ENCODE data around the gene RGS6. TPM values are rescaled to one million over a fixed set of nuclear protein-coding genes. Genes with fewer than 3 reads are reported as not detected.

Gene RGS6
- total RNA-seq, 2 donors from 2014 or later = 0.15 to 0.45 TPM

DNA sequence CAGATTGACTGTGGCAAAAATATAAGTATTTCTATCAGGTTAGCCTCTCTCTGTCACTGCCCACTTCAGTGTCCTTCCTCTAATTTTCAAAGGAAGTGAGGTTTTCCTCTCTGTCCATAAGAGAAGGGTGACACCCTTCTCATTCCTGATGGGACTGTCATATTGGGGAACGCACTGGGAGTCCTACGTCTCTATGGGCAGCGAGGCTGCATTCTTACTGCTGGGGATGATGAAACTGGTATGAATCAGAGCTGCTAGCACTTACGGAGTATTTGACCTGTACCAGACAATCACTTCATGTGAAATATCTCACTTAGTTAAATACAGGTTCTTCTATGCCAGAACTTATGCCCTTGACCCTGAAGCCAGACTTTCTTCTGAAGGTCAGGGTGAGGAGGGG, 525.4 kb downstream of the RGS6 start:
- Histone ChIP-seq H3K9ac (ENCODE audit: low read depth in 2 of 2, low read length in 2 of 2) (no peak overlapping the region), H3K4me3 (no peak overlapping the region), H3K9me3 (no peaks in the 10 kb centered on the region), H3K4me1 (no peaks in the 10 kb centered on the region), H3K36me3 (no peaks in the 10 kb centered on the region), H3K27me3 (no peaks in the 10 kb centered on the region), H3K27ac (no peak overlapping the region)
- DNase-seq = no peak
- intact Hi-C loops (cut with DNase I) = no loop called here
- TF ChIP-seq CTCF (IDR thresholded peaks at IDR 0.05) = no peak

- no peak for DNase-seq
- no peaks in the 10 kb centered on the region for H3K36me3 ChIP-seq
- no peak for TF ChIP-seq CTCF (IDR thresholded peaks at IDR 0.05)
- no peaks in the 10 kb centered on the region for H3K4me1 ChIP-seq
- H3K9ac ChIP-seq (ENCODE audit: low read depth in 2 of 2, low read length in 2 of 2) = no peak overlapping the region
- intact Hi-C loops (cut with DNase I) = no loop called here
- no peak overlapping the region for H3K27ac ChIP-seq
- no peaks in the 10 kb centered on the region for H3K27me3 ChIP-seq
- H3K9me3 ChIP-seq = no peaks in the 10 kb centered on the region
- H3K4me3 ChIP-seq = no peak overlapping the region
These were observed 529.8 kb downstream of the RGS6 start for GRCh38 chr14:72462056-72462455.

- TF ChIP-seq CTCF (IDR thresholded peaks at IDR 0.05) = no peak
These were observed 531.1 kb downstream of the RGS6 start for GRCh38 chr14:72463291-72463866.

DNA sequence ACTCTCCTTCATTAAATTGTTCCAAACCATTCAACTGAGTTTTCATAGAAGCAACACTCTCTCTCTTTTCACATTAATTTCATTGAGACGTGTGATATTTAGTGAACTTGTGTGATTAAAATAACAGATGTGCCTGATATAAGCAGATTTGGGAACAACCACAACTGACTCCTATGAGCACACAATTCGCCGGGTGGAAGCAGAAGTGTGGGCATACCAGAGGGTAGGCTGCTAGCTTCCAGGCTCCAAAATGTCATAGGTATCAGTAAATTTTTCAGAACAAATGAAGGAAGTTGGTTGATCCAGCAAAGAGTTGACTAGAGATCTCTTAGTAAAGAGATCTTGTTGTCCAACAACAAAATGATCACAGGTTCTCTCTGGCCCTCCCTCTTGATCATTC, 532.0 kb downstream of the RGS6 start:
- no peak for DNase-seq
- H3K4me3 ChIP-seq = no peak overlapping the region
- intact Hi-C loops (cut with DNase I) = no loop called here
- no peaks in the 10 kb centered on the region for H3K9me3 ChIP-seq
- H3K36me3 ChIP-seq = no peaks in the 10 kb centered on the region
- H3K4me1 ChIP-seq = no peaks in the 10 kb centered on the region
- TF ChIP-seq CTCF (IDR thresholded peaks at IDR 0.05) = no peak
- no peak overlapping the region for H3K9ac ChIP-seq (ENCODE audit: low read depth in 2 of 2, low read length in 2 of 2)
- H3K27me3 ChIP-seq = no peaks in the 10 kb centered on the region
- no peak overlapping the region for H3K27ac ChIP-seq

More at GRCh38 chr14:72463291-72463866, 531.1 kb downstream of the RGS6 start:
- Histone ChIP-seq H3K9me3 (no peaks in the 10 kb centered on the region), H3K27me3 (no peaks in the 10 kb centered on the region), H3K9ac (ENCODE audit: low read depth in 2 of 2, low read length in 2 of 2) (no peak overlapping the region), H3K36me3 (no peaks in the 10 kb centered on the region), H3K4me1 (no peaks in the 10 kb centered on the region), H3K27ac (no peak overlapping the region), H3K4me3 (no peak overlapping the region)
- intact Hi-C loops (cut with DNase I) = no loop called here
- DNase-seq = no peak

DNA sequence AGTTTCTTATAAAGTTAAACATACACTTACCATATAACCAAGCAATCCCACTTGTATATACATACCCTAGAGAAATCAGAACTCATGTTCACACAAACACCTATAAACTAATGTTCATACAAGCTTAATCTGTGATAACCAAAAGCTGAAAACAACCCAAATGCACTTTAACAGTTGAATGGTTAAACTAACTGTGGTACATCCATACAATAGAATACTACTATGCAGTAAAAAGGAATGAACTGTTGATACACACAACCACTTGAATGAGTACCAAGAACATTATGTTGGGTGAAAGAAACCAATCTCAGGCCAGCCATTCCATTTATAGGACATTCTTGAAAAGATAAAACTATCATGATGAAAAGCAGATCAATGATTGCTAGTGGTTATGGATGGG, 534.1 kb downstream of the RGS6 start:
- no peaks in the 10 kb centered on the region for H3K27me3 ChIP-seq
- DNase-seq = no peak
- H3K27ac ChIP-seq = no peak overlapping the region
- no peak overlapping the region for H3K9ac ChIP-seq (ENCODE audit: low read depth in 2 of 2, low read length in 2 of 2)
- no peaks in the 10 kb centered on the region for H3K36me3 ChIP-seq
- no peaks in the 10 kb centered on the region for H3K4me1 ChIP-seq
- no peaks in the 10 kb centered on the region for H3K9me3 ChIP-seq
- H3K4me3 ChIP-seq = no peak overlapping the region
- no peak for TF ChIP-seq CTCF (IDR thresholded peaks at IDR 0.05)
- intact Hi-C loops (cut with DNase I) = no loop called here

All from colonic mucosa (tissue), 4 donors.